Epithelial cell of proximal tubule (primary cell): ENCODE measurements around the gene KRTAP10-10. TPM values are rescaled to one million over a fixed set of nuclear protein-coding genes. Genes with fewer than 3 reads are reported as not detected.
"Not testable (repeated sequence)": the region's sequence is repeated elsewhere in the genome, so short reads cannot be mapped to it uniquely, and the experiment has no call there.

Source experiments
- DNase-seq: peaks from one replicate; pipeline ENCODE4 v3.0.0-alpha.2; 2011; ENCODE audit warnings: low read depth
- H3K4me3 ChIP-seq: 2 replicates; pipeline ENCODE4 v1.5.1; 2011; ENCODE audit warnings: low read depth, mild to moderate bottlenecking, low read length
- total RNA-seq: library from RNA; depleted of rRNA; stranded (reverse); fragments of >200 nt; gene quantifications from 2 replicates; pipeline ENCODE4 v1.2.3, GENCODE V29; 2015
- TF ChIP-seq, protein P1 (sequence below): conservative IDR thresholded peaks from 2 replicates; pipeline ENCODE4 v1.5.1; 2012; ENCODE audit warnings: low read depth, mild to moderate bottlenecking, low read length

Gene KRTAP10-10
- total RNA-seq, 1 donor from 2014 or later, result not detected

DNA sequence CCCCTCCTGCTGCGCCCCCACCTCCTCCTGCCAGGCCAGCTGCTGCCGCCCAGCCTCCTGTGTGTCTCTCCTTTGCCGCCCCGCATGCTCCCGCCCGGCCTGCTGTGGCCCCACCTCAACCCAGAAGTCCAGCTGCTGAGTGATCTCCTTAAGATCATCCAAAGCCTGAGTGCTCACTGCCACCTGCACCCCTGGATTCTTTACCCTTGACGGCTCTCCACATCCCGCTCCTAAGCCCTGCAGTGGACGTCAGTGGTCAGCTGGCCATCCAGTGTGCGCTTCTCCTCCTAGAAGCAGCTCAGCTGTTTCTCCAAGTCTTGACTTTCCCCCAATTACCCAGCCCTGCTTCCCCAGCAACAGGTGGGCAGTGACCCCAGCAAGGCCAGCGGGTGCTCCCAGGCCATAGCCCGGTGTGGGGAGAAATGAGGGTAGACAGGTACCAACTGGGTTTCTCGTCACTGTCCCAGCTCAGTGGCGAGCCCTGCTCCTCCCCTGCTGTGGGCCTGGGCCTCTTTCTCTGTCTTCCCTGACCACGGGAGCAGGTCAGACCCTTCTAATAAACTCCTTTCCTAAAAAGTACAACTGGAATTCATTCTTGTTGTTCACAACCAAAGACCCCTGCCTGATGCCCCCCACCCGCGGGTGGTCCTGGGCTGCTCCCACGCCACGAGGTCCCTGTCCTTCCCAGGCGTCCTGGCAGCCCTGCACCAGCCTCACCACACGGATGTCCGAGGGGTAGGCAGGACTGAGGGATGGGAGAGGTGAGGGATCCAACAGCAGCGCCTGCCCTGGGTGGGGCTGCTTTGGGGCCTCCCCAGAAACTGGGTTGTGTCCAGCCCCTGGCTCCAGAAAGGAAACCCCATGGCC is 35.3 kb upstream of the KRTAP10-10 start:
- TF ChIP-seq, protein P1, sequence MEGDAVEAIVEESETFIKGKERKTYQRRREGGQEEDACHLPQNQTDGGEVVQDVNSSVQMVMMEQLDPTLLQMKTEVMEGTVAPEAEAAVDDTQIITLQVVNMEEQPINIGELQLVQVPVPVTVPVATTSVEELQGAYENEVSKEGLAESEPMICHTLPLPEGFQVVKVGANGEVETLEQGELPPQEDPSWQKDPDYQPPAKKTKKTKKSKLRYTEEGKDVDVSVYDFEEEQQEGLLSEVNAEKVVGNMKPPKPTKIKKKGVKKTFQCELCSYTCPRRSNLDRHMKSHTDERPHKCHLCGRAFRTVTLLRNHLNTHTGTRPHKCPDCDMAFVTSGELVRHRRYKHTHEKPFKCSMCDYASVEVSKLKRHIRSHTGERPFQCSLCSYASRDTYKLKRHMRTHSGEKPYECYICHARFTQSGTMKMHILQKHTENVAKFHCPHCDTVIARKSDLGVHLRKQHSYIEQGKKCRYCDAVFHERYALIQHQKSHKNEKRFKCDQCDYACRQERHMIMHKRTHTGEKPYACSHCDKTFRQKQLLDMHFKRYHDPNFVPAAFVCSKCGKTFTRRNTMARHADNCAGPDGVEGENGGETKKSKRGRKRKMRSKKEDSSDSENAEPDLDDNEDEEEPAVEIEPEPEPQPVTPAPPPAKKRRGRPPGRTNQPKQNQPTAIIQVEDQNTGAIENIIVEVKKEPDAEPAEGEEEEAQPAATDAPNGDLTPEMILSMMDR, result no peak
- DNase-seq, result no peak
- H3K4me3 ChIP-seq, result no peak overlapping the region

DNA sequence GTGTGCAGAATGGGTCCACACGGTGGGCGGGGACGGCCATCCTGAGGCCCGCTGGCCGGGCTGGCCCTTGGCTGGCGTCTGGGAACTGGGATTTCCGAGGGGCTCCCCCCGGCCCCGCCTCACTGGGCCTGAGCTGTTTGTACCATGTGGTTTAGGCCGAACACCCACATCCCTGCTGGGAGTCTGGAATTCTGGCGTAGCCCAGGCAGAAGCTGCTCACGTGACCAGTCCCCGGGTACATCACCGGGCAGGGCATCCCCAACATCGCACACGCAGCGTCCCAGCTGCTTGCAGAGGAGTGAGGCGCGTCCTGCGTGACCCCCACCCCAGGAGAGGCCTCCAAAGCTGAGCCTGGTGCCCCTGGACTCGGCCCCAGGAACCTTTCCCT is 34.7 kb upstream of the KRTAP10-10 start:
- H3K4me3 ChIP-seq, result no peak overlapping the region
- no peak for DNase-seq
- TF ChIP-seq, protein P1, result no peak

DNA sequence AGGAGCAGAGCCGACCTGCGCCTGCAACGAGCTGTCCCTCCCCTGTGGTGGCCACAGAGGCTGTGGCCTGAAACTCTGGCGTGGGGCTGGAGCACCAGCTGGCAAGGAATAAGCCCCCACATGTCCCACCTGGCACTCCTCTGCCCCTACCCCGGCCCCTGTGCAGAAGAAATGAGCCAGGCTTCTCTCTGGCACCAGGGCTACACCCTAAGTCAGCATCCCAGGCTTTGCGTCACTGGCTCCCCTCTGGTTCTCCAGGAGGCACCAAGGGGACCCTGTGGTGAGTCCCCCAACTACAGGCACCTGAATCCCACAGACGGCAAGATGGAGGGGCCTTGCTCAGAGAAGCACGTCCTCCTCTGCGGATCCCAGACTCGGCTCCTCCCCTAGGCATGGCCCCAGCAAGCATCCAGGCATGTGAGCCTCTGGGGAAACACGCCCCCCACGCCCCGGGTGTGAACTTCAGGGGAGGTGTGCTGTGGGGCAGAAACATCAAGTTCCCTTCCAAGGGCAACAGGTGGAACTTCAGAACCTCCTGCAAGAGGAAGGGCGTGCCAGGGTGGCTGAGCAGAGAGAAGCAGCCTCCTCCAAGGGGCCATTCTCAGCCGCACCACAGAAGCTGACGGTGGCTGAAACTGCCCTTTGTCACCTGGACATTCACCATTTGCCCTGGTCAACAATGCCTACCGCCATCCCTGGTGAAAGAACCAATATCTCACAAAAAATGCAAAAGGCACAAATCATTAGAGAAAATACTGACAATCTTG is 33.9 kb upstream of the KRTAP10-10 start:
- TF ChIP-seq, protein P1, result no peak
- DNase-seq, result no peak
- no peak overlapping the region for H3K4me3 ChIP-seq

DNA sequence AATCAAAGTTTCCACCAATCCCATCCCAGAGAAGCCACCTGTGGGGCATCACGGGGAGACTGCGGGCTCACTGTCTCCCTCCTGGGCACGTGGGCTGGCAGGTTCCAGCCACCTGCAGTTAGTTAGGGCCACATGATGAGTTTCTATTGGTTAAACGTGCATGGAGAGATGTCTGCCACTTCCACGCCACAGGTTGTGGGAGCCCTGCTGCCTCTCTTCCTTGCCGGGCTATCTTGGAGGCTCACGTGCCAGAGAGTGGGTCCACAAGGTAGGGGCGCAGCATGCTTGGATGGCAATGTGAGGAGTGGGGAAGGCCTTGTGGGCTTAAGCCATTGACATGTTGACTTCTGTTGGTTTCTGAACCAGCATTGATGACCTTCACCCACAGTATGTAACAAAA is 33.2 kb upstream of the KRTAP10-10 start:
- TF ChIP-seq, protein P1, result no peak
- no peak for DNase-seq
- H3K4me3 ChIP-seq, result no peak overlapping the region

DNA sequence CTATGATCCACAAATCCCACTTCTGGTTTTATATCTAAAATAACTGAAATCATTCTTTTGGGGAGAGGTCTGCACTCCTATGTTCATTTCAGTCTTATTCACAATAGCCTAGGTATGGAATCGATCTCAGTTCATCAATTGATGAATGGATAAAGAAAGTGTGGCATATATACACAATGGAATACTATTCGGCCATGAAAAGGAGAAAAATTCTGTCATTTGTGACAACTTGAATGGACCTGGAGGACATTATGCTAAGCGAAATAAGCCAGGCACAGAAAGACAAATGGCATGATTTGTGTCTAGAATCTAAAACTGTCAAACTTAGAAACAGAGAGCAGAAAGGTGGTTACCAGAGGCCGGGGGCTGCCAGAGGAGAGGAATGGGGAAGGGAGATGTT is 30.7 kb upstream of the KRTAP10-10 start:
- H3K4me3 ChIP-seq, result no peak overlapping the region
- no peak for DNase-seq
- TF ChIP-seq, protein P1, result no peak

DNA sequence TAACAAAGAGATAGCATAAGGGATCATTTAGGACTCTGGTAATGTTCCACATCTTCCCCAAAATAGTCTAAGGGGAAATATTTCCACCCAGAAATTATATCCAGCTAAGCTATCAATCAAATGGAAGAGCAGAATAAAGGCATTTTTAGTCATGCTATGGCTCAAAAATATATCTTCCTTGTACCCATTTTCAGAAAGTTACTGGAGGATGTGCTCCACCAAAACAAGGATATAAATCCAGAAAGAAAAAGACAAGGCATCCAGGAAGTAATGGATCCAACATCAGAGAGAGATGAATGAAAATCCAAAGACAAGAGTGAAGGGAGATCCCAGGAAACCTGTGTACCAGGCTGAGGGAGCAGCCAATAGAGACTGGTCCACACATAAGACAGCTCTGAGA is 28.0 kb upstream of the KRTAP10-10 start:
- TF ChIP-seq, protein P1, result no peak
- DNase-seq, result no peak
- no peak overlapping the region for H3K4me3 ChIP-seq

DNA sequence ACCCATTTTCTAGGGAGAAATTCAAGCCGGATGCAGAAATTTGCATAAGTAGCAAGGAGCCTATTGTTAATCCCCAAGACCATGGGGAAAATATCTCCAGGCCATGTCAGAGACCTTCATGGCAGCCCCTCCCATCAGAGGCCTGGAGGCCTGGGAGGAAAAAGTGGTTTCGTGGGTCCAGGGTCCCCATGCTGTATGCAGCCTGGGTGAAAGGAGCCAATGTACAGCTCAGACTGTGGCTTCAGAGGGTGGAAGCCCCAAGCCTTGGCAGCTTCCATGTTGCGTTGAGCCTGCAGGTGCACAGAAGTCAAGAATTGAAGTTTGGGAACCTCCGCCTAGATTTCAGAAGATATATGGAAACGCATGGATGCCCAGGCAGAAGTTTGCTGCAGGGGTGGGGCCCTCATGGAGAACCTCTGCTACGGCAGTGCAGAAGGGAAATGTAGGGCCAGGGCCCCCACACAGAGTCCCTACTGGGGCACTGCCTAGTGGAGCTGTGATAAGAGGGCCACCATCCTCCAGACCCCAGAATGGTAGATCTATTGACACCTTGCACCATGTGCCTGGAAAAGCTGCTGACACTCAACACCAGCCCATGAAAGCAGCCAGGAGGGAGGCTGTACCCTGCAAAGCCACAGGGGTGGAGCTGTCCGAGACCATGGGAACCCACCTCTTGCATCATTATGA is 26.9 kb upstream of the KRTAP10-10 start:
- not testable (repeated sequence) for H3K4me3 ChIP-seq, DNase-seq
